Skin epidermis (tissue), 12 donors: ENCODE results near the gene ATP5F1E.

Experiments
- H3K27ac ChIP-seq, 21 experiments: fragments of 200-600 bp; sonication (generic) in 11 of 21; one replicate each; pipeline ENCODE4 v1.5.0; 2020; ENCODE audit warnings: mild to moderate bottlenecking in 3 of 21, inconsistent platforms in 2 of 21, moderate library complexity in 2 of 21
- H3K4me3 ChIP-seq, 7 experiments: fragments of 200-600 bp; sonication (generic) in 2 of 7; one replicate each; pipeline ENCODE4 v1.5.0; 2020; ENCODE audit warnings: inconsistent platforms in 2 of 7, mild to moderate bottlenecking in 2 of 7, moderate library complexity in 1 of 7

The ATP5F1E gene

GRCh38 chr20:59044295-59044694 is 12.2 kb upstream of the ATP5F1E start:
- H3K4me3 ChIP-seq, result no peak overlapping the region
- peak overlapping the region in 6 of 21 experiments; percentile 4 to 93 (median 36) for H3K27ac ChIP-seq

GRCh38 chr20:59043698-59044097 is 11.6 kb upstream of the ATP5F1E start:
- Histone ChIP-seq H3K27ac (peak overlapping the region in 15 of 21 experiments; percentile 6 to 94 (median 88)), H3K4me3 (no peak overlapping the region)

- Histone ChIP-seq H3K27ac (peak overlapping the region in 20 of 21 experiments; percentile 74 to 94 (median 88)), H3K4me3 (peak overlapping the region; percentile 70 to 95 (median 89))
These were observed 10.9 kb upstream of the ATP5F1E start for GRCh38 chr20:59042796-59043631.

DNA sequence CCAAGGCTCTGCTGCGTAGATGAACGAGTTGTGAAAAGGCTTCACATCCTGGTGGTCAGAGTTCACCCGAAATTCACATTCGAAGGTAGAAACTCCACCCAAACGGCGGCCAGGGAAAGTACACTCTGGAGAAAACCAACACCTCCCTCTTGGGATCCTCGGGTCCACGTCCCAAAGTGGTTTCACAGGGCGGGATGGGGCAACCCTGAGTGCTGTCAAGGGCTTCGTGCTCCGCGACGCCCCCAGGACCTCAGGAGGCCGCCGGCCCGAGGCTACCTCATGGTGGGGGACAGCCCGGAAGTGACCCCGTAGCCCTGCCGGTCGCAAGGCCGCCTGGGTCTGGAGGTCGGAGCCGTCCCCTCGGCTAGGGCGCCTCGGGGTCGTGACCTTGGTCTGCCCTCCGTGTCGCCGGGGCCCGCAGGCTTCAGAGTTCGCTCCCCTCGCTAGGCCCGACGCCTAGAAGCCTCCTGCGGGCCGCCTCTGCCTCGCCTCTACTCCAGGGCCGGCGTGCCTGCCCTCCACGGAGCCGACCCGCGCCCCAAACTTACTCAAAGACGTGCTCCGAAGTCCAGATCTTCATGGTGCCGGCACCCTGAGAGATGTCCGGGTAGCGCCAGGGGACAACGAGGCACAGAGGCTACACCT is 10.1 kb upstream of the ATP5F1E start, which contains the start of gene PRELID3B:
Gene PRELID3B, minus strand, starts transcription at position 636 of the 645 bp plus-strand sequence. Its CDS starts 56 bp downstream, at position 580.
- Histone ChIP-seq H3K27ac (peak within 1 kb of the TSS; percentile 72 to 94 (median 88)), H3K4me3 (peak within 1 kb of the TSS; percentile 70 to 95 (median 89))

- H3K4me3 ChIP-seq, result peak overlapping the region; percentile 70 to 95 (median 89)
- peak overlapping the region in 9 of 21 experiments; percentile 82 to 93 (median 88) for H3K27ac ChIP-seq
These were observed 9.4 kb upstream of the ATP5F1E start for GRCh38 chr20:59041487-59041886.

DNA sequence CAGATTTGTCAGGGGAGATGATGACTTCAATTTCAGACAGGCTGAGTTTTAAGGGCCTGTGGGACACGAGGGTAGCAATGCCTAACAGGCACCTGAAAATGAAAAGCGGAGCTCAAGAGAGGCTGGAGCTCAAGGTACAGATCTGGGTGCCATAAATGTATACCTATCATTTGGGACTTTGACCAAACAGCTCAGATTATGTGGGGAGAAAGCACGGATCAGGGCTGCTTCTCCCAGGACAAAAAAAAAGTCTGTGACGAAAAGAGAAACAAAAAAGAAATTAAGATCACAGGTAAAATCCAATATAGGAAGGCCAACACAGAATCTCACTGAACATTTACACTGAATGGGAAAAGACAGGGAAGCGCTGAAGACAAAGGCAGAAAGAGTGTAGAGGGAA is 8.5 kb upstream of the ATP5F1E start:
- no peak overlapping the region for H3K4me3 ChIP-seq
- no peak overlapping the region for H3K27ac ChIP-seq

GRCh38 chr20:59039233-59039632 is 7.1 kb upstream of the ATP5F1E start:
- Histone ChIP-seq H3K27ac (no peak overlapping the region), H3K4me3 (no peak overlapping the region)

DNA sequence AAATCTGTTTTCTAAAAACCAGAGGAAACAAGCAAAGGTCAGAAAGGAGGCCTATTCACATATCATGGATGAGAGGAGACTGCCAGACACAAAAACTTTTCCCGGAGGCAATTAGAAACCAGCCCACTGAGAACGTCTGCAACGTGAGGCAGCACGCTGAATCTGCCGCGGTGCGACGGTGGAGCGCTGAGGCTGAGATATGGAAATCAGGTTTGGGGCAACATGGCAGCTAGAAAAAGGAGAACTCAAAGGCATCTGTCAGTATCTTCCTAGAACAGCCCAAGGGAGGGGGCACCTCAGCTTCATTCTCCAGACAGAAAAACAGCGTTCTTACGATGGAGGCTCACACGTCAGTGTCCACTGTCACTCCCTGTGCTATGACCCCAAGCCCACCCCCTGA is 5.3 kb upstream of the ATP5F1E start:
- H3K27ac ChIP-seq, result no peak overlapping the region
- H3K4me3 ChIP-seq, result no peak overlapping the region

DNA sequence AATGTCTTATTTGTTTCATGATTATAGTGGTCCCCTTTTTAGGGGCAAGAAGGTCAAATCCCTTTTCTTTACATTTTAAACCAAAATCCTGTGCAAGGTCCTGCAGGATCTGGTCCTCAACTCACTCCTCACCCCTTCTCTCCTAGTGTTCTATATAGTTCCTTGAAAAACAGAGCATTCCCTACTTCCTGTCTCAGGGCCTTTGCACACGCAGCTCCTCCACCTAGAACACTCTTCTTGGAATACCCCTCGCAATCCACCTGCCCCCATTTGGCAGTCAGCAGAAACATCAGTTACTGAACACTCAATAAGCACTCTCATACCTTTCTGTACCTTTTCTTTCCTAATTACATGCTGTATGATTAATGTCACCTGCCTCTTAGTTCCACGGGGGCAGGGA is 3.2 kb upstream of the ATP5F1E start:
- no peak overlapping the region for H3K27ac ChIP-seq
- no peak overlapping the region for H3K4me3 ChIP-seq

DNA sequence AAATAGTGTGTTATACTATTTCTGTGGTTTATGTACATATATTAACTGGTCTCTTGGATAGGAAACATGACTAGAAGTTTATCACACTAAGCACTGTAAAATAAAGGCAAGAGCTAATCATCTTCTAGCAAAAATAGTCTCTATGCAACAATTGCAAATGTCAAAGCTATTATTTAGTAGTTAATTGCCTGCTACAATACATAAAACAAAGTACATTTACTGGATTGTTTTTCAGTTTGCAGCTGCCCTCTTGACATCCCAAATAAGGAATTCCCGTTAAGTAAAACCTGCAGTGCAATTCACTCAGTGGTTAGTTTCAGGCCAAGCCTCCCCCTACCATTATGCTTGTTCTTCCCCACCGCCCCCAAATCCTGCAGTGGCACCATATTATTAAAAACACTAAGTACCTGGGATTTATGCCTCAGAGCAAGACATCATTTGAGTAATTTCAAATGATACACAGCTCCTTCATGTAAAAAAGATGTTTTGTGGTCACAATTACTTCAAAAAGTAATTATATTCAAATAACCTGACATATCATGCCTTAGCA is 1.6 kb upstream of the ATP5F1E start:
- Histone ChIP-seq H3K4me3 (no peak overlapping the region), H3K27ac (no peak overlapping the region)

GRCh38 chr20:59033093-59033492 is 958 bp upstream of the ATP5F1E start:
- Histone ChIP-seq H3K27ac (peak overlapping the region in 18 of 21 experiments; percentile 81 to 98 (median 91)), H3K4me3 (peak overlapping the region in 6 of 7 experiments; percentile 72 to 92 (median 83))

GRCh38 chr20:59032713-59033059 is 551 bp upstream of the ATP5F1E start:
- H3K27ac ChIP-seq, result peak overlapping the region; percentile 55 to 98 (median 91)
- peak overlapping the region; percentile 72 to 92 (median 82) for H3K4me3 ChIP-seq

GRCh38 chr20:59031564-59032022 is 542 bp downstream of the ATP5F1E start:
- Histone ChIP-seq H3K4me3 (peak overlapping the region; percentile 72 to 92 (median 82)), H3K27ac (peak overlapping the region; percentile 56 to 98 (median 91))

DNA sequence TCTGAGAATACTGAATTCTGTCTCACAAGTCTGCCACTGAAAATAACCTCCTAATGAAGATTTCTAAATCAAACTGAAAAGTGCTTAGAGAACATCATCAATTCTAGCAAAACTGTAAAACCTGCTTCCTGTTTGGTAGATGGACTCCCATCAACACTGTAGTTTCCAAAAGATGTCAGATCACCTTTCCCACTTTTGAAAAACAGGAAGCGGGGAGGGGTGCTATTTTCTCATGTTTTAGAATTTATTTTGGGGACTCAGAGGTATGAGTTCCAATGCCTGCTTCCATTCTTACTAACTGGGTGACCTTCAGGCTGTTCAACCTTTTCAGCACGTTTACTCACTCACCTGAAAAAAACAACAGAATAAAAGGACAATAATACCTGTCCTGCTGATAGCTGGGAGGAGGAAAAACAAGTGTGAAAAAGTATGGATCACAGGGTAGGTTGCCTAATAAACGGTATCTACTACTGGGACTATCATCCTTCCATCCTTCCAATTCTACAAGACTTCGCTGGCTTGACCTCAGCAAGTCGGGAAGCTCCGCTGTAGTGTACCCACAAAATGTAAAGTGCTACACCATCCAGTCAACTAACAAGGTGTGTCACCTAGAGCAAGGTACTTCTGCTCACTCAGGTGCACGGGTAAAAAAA is 1.1 kb downstream of the ATP5F1E start:
- H3K27ac ChIP-seq, result peak overlapping the region in 12 of 21 experiments; percentile 17 to 97 (median 90)
- peak overlapping the region; percentile 72 to 92 (median 82) for H3K4me3 ChIP-seq

DNA sequence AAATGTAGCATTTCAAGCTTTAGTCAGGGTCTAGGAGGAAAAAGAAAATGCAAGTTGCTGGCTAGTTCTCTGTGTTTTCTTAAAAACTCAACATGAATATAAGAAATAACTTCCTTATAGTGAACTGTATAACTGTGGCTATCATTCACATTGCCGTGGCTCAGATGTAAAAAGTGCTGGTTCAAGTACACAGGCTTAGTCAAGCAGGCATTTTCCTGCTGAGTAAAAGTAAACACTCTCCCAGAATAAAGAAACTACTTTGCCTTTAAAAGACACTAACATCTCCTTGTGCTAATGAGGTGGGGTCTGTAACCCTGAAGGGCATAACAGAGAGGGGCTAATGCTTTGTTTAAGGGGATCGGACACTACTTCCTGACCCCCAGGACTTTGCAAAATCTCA is 3.3 kb downstream of the ATP5F1E start:
- Histone ChIP-seq H3K27ac (no peak overlapping the region), H3K4me3 (no peak overlapping the region)

GRCh38 chr20:59027741-59028320 is 4.3 kb downstream of the ATP5F1E start:
- H3K27ac ChIP-seq, result no peak overlapping the region

GRCh38 chr20:59026904-59027740 is 5.0 kb downstream of the ATP5F1E start:
- Histone ChIP-seq H3K27ac (no peak overlapping the region), H3K4me3 (no peak overlapping the region)

More at GRCh38 chr20:59027741-59028320, 4.3 kb downstream of the ATP5F1E start:
- no peak overlapping the region for H3K4me3 ChIP-seq

GRCh38 chr20:59025511-59025910 is 6.6 kb downstream of the ATP5F1E start:
- Histone ChIP-seq H3K4me3 (no peak overlapping the region), H3K27ac (no peak overlapping the region)

DNA sequence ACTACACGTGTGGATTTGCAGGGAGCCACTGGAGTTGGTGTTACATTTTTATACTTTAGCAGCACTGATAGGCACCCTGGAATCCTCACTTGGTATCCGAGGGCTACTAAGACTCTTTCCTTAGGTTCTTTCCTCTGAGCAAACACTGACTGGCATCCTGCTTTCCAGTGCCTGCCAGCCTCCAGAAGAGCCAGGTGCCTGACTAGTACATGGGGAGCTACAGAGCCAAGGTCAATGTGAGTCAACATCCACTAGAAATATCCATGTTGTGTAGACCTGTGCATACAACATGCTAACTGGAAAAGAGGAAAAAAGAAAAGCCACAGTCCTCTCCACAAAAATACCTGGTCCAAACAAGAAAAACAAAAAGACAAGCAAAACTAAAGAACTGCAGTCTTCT is 7.0 kb downstream of the ATP5F1E start:
- Histone ChIP-seq H3K4me3 (no peak overlapping the region), H3K27ac (no peak overlapping the region)
